Activated naive CD8-positive, alpha-beta T cell treated with anti-CD3 and anti-CD28 coated beads, Interleukin-2, amount 50 U/mL, for 16 hours (primary cell): ENCODE measurements around the gene TBC1D22B.

ENCODE experiments used
- DNase-seq: peaks from one replicate; pipeline ENCODE4 v3.0.0-alpha.2; 2020; ENCODE audit warnings: low read depth, low spot score

TBC1D22B gene

GRCh38 chr6:37257634-37258404 is at the start of gene TBC1D22B, which contains the start of gene TMEM217:
Gene TBC1D22B (plus strand): TSS chr6:37257772. CDS start chr6:37257918, 146 bp downstream.
Gene TMEM217 (minus strand): TSS chr6:37258144. CDS start chr6:37219030, 39,114 bp downstream.
- peak; percentile 91 for DNase-seq

- DNase-seq, result peak; percentile 80
Observed at GRCh38 chr6:37207903-37208456, 49.6 kb upstream of the TBC1D22B start.

- no peak for DNase-seq
Observed at GRCh38 chr6:37208793-37209192, 48.8 kb upstream of the TBC1D22B start.

GRCh38 chr6:37209461-37210205 is 47.9 kb upstream of the TBC1D22B start:
- no peak for DNase-seq

GRCh38 chr6:37210313-37210968 is 47.1 kb upstream of the TBC1D22B start:
- peak; percentile 59 for DNase-seq

GRCh38 chr6:37212268-37212667 is 45.3 kb upstream of the TBC1D22B start:
- DNase-seq, result no peak

GRCh38 chr6:37218061-37218460 is 39.5 kb upstream of the TBC1D22B start:
- no peak for DNase-seq

- no peak for DNase-seq
Observed at GRCh38 chr6:37218511-37218910, 39.1 kb upstream of the TBC1D22B start.

- DNase-seq, result no peak
Observed at GRCh38 chr6:37221585-37222124, 35.9 kb upstream of the TBC1D22B start.

- peak; percentile 34 for DNase-seq
Observed at GRCh38 chr6:37222125-37222967, 35.2 kb upstream of the TBC1D22B start.

GRCh38 chr6:37222992-37223391 is 34.6 kb upstream of the TBC1D22B start:
- no peak for DNase-seq

- no peak for DNase-seq
Observed at GRCh38 chr6:37225350-37226169, 32.0 kb upstream of the TBC1D22B start.

GRCh38 chr6:37230104-37230503 is 27.5 kb upstream of the TBC1D22B start:
- no peak for DNase-seq

- no peak for DNase-seq
Observed at GRCh38 chr6:37232430-37233017, 25.0 kb upstream of the TBC1D22B start.

GRCh38 chr6:37233541-37233940 is 24.0 kb upstream of the TBC1D22B start:
- no peak for DNase-seq

- DNase-seq, result no peak
Observed at GRCh38 chr6:37236921-37237320, 20.7 kb upstream of the TBC1D22B start.

GRCh38 chr6:37237789-37238188 is 19.8 kb upstream of the TBC1D22B start:
- DNase-seq, result no peak

GRCh38 chr6:37238381-37238780 is 19.2 kb upstream of the TBC1D22B start:
- DNase-seq, result no peak

GRCh38 chr6:37239526-37239925 is 18.0 kb upstream of the TBC1D22B start:
- no peak for DNase-seq
